Measurements from ENCODE around the gene NCAPG2. TPM values are rescaled to one million over a fixed set of nuclear protein-coding genes. Genes with fewer than 3 reads are reported as not detected.

NCAPG2 gene
- total and polyA plus RNA-seq, 2 of the 13 experiments (the other 11 are each of a cell fraction or from before 2014, with no cell fraction given), result 15.1 to 30.7 TPM

DNA sequence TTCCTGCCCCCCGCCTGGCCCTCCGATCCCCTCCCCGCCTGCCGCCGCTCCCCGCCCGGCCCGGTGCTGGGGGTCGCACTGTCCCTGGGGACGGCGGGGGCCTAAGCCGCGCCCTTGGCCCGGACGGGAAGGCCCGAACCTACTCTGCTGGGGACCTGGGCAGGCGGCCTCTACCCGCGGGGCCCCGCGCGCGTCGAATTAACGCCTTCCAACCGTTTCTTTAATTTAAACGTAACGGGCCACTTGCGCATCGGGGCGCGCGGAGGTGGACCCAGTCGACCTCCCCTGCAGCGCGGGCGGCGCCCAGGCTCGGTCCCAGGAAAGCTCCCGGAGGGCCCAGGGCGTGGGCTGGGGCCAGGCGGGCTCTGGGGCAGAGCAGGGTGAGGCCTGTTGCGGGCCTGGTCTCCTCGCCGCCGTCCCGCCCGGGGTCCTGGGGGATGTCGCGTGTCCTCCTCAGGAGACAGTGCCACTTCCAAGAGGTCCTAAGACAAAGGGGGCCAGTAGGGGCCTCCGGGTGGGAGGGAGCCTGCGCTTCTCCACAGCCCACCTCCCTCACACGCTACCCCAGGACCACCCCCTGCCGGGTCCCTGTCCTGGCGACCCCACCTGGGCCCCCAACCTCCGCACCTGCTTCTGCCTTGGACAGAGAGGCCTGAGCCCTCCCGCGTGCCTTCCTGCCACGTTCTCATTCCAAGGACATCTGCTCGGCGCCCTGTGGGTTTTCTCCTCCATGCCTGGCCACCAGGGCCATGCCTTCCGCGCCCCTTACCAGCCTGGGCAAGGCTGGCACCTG is 116.3 kb downstream of the NCAPG2 start (continued):
- peak; percentile 74; the same call in 1 of the 2 replicates for TF ChIP-seq ZBTB4 (CRISPR knock-in tag; IDR thresholded peaks at IDR 0.05; ENCODE audit: borderline replicate concordance)
- TF ChIP-seq MAF1 (CRISPR knock-in tag; IDR thresholded peaks at IDR 0.05; ENCODE audit: borderline replicate concordance), result no peak
- peak; percentile 54; the same call in 1 of the 2 replicates for TF ChIP-seq MAX (IDR thresholded peaks at IDR 0.05)
- no peak for TF ChIP-seq ZNF570 (CRISPR knock-in tag; IDR thresholded peaks at IDR 0.05; ENCODE audit: borderline replicate concordance)
- TF ChIP-seq MEIS1 (CRISPR knock-in tag; IDR thresholded peaks at IDR 0.05; ENCODE audit: borderline replicate concordance), result no peak
- 0 out of 2 replicates have a peak, but pooled peaks have one; percentile 34 for TF ChIP-seq ZBTB7A (CRISPR knock-in tag; IDR thresholded peaks at IDR 0.05)
- TF ChIP-seq ZNF556 (CRISPR knock-in tag; IDR thresholded peaks at IDR 0.05; ENCODE audit: borderline replicate concordance), result 0 out of 2 replicates have a peak, but pooled peaks have one; percentile 32
- peak; percentile 71 for TF ChIP-seq AGO2 (optimal IDR thresholded peaks at IDR 0.05; ENCODE audit: low read depth, low read length)
- TF ChIP-seq TMF1 (CRISPR knock-in tag; IDR thresholded peaks at IDR 0.05; ENCODE audit: low read depth), result 0 out of 2 replicates have a peak, but pooled peaks have one; percentile 13
- TF ChIP-seq NR0B2 (CRISPR knock-in tag; IDR thresholded peaks at IDR 0.05), result no peak
- 0 out of 2 replicates have a peak, but pooled peaks have one; percentile 23 for TF ChIP-seq ZHX1 (CRISPR knock-in tag; IDR thresholded peaks at IDR 0.05; ENCODE audit: low read depth)
- TF ChIP-seq ZFP37 (CRISPR knock-in tag; IDR thresholded peaks at IDR 0.05; ENCODE audit: borderline replicate concordance), result no peak
- no peak for TF ChIP-seq SOX6 (IDR thresholded peaks at IDR 0.05)
- TF ChIP-seq SOX6 (CRISPR knock-in tag; IDR thresholded peaks at IDR 0.05), result peak; percentile 43
- peak; percentile 95 for TF ChIP-seq ZBTB38 (CRISPR knock-in tag; IDR thresholded peaks at IDR 0.05)
- 0 out of 2 replicates have a peak, but pooled peaks have one; percentile 42 for TF ChIP-seq ZNF225 (CRISPR knock-in tag; IDR thresholded peaks at IDR 0.05)
- TF ChIP-seq, protein P1, sequence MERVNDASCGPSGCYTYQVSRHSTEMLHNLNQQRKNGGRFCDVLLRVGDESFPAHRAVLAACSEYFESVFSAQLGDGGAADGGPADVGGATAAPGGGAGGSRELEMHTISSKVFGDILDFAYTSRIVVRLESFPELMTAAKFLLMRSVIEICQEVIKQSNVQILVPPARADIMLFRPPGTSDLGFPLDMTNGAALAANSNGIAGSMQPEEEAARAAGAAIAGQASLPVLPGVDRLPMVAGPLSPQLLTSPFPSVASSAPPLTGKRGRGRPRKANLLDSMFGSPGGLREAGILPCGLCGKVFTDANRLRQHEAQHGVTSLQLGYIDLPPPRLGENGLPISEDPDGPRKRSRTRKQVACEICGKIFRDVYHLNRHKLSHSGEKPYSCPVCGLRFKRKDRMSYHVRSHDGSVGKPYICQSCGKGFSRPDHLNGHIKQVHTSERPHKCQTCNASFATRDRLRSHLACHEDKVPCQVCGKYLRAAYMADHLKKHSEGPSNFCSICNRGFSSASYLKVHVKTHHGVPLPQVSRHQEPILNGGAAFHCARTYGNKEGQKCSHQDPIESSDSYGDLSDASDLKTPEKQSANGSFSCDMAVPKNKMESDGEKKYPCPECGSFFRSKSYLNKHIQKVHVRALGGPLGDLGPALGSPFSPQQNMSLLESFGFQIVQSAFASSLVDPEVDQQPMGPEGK (CRISPR knock-in tag; IDR thresholded peaks at IDR 0.05), result peak; percentile 57; the same call in 1 of the 2 replicates
- TF ChIP-seq ZNF792 (CRISPR knock-in tag; IDR thresholded peaks at IDR 0.05), result no peak
- TF ChIP-seq RBAK (CRISPR knock-in tag; IDR thresholded peaks at IDR 0.05), result no peak

All from HepG2 (cell line).